HuH-7.5 (cell line): ENCODE results near the gene KIAA1755.

Experiments
- DNase-seq: peaks from one replicate; pipeline ENCODE4 v3.0.0; 2011; ENCODE audit warnings: low spot score

Gene KIAA1755

DNA sequence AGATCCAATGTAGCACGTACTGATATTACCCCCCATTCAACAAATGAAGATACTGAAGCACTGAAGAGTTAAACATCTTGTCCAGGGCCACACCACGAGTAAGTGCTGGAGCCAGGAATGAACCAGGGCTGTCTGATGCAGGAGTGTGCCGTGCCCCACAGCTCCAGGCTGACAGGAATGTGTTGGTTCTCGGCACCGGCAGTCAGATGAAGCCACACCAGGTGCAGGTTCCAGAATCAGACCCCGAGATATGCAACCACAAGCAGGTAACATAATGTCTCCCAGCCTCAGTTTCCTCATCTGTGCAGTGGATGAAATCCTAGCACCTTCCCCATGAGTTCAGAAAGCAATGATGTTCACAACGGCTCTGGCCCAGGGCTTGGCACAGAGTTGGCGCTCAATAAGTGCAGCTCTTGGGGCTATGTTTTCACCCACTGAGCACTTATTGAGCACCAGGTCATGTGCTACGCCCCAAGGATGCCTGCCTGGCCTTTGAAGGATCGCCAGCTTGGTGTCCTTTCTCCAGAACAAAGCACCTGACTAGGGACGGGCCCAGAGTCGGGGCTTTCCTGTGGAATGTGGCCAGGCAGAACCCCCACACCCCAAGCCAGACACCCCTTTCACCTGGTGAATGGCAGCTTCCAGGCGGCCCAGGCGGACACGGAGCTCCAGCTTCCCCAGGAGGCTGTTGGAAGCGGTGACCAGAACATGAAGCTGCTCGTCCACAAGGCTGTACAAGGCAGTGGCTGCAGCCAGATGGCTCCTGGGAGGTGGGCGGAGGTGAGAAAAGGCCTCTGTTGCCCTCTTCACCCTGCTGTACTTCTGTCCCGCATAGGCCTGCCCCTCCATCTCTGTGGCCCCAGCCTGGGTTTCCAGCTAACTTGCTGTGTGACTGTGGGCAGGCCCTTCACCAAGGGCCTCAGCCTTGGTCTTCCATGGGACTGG, 41.3 kb downstream of the KIAA1755 start:
- DNase-seq: no peak

- DNase-seq: no peak
Measured at GRCh38 chr20:38218566-38218885, 42.0 kb downstream of the KIAA1755 start.

GRCh38 chr20:38217791-38218565, 42.6 kb downstream of the KIAA1755 start:
- no peak for DNase-seq

GRCh38 chr20:38216746-38217595, 43.6 kb downstream of the KIAA1755 start:
- no peak for DNase-seq

GRCh38 chr20:38216201-38216600, 44.3 kb downstream of the KIAA1755 start:
- no peak for DNase-seq

DNA sequence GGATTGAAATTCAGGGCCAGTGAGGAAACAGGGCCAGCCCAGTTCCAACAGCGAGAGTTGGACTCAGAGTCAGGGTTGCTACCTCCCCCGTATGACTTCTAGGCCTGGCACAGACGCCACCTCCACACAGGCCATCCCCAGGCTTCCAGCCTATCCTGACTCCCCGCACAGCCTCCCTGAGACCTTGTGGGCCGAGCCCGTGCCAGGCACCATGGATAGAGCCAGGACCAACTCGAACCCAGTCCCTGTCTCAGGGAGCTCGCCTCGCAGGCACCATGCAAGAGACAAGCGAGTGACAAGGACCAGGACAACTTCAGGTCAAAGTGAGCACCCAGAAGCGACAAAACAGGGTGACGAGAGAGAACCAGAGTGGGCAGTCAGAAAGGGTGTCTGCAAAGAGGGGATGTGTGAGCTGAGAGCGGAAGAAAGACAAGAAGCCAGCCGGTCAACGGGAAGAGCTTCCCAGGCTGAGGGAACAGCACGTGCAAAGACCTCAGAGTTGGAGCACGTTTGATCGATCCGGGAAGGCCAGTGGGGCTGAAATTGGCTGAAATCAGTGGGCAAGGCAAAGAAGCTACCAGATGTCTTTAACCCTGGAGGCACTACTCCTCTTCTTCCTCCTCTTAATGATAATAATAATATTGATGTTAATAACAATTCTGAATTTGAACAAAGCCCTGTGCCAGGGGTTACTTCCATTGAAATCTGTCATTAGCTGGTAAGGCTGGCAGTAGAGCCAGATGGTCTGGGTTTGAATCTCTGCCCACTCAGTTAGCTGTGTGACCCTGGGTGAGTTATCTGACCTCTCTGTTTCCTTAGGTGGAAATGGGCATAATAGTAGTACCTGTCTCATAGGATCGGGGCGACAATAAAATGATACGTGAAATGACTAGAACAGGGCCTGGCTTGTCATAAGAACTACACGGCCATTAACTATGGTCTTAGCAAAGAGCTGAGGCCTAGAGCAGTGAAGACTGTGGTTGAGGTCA, 45.0 kb downstream of the KIAA1755 start:
- no peak for DNase-seq

DNA sequence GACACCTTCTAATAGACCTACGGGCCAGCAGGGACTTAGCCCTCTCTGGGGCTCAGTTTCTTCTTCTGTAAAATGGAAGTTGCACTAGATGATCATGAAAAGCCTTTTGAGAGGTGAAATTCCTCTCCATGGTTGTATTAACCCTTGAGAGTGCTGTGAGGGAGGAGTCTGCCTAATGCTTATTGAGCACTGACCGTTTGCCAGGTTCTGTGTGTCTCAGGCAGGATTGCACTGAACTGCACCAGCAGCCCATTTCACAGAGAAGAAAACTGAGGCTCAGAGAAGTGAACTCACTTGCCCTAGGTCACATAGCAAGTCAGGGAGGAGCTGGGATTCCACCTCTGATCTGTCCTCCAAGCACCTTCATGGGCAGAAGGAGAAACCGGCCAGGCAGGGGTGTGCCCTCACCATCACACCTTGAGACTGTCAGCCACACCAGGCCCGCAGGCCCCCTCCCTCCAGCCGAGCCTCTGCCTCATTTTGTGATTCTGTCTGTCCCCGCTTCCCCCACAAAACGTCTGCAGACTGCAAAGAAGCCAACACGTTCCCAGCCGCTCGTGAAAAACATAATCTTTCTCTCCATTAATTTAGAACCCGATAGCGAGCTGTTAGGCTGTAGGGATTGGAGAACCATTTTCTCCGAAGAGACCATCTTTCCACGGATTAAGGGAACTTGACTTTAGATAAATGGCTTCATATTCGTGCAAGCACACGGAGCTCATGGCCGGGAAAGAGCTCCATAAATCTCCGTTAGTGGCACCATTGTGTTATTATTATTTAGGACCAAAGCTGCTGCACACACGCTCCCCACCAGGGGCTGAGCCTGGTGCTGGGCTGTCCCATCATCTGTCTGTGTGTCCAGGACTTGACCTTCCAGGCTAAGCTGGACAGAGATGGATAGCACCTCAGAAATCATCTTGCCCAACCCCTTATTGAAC, 46.0 kb downstream of the KIAA1755 start:
- DNase-seq: no peak

DNA sequence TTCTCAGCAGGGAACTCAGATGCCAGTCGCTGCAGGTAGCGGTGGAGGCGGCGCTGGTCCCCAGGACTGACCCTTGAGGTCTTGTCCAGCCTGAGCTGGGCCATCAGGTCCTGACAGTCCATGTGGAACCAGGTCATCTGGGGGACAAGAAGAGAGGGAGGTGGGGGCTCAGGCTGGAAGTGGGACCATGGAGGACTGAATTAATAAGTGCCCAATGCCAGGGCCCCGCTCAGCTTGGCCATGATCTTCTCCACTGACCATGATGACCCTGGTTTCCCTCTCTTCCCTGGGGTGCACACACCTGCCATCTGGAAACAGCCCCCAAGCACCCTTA, 47.0 kb downstream of the KIAA1755 start:
- no peak for DNase-seq

GRCh38 chr20:38212806-38213606, 47.5 kb downstream of the KIAA1755 start:
- no peak for DNase-seq

DNA sequence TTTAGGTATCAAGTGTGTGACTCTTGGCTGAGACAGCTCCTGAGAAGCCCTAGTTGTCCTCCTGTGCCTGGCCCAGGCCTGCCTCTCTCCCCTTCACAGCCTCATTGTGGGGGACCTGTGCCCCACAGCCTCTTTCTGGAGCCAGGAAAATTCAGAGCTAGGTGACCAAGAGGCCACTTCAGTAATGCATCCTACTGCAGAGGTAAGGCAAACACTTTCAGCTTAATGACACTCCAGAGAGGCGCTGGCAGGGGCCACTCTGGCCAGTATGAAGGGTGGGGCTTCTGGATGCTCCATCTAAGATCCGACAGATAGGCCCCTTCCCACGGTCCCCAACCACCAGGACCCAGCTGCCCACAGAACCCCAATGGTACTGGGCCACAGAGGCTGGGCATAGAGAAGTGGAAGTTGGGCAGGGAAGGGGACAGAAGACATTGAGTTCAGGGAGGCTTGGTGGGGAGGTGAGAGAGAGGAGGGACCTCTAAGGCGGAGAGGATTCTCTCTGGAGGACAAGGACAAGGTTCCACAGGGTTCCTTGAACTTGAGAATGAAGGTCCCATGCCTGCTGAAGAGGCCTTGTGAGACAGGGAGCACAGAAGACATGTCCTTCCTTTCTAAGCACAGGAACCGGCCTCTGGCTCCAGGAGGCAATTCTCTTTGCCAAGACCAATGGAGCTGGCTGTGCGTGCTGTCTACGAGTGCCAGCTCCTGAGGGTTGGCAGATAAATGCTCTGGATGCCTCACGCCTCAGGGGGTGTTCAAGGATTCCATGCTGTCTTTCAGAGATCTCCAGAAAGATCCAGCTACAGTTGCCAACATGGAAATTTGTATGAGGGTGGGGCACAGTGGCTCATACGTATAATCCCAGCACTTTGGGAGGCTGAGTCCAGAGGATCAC, 49.1 kb downstream of the KIAA1755 start:
- DNase-seq: no peak

- DNase-seq: no peak
Measured at GRCh38 chr20:38210741-38211140, 49.8 kb downstream of the KIAA1755 start.

- DNase-seq: no peak
Measured at GRCh38 chr20:38209736-38210405, 50.7 kb downstream of the KIAA1755 start.

GRCh38 chr20:38209054-38209675, 51.4 kb downstream of the KIAA1755 start:
- no peak for DNase-seq

GRCh38 chr20:38208523-38208922, 52.0 kb downstream of the KIAA1755 start:
- no peak for DNase-seq

DNA sequence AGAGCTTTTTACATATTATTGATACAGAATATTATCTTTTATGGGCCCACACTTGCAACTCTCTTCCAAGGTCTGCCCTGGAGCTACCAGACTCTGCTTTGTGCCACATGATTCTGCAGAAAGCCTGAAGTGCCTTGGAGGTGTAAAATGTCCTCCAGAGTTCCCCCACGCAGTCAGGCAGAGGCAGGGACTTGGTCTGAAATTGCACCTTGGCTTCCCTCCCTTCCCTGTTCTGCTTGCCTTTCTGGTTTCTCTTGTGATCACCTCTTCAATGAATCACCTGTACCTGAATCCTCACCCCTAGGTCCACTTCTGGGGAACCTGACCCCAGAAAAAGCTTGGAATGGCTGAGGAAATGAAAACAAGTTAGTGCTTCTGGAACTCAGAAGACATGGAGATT, 52.4 kb downstream of the KIAA1755 start:
- DNase-seq: no peak

GRCh38 chr20:38207621-38208020, 52.9 kb downstream of the KIAA1755 start:
- no peak for DNase-seq

DNA sequence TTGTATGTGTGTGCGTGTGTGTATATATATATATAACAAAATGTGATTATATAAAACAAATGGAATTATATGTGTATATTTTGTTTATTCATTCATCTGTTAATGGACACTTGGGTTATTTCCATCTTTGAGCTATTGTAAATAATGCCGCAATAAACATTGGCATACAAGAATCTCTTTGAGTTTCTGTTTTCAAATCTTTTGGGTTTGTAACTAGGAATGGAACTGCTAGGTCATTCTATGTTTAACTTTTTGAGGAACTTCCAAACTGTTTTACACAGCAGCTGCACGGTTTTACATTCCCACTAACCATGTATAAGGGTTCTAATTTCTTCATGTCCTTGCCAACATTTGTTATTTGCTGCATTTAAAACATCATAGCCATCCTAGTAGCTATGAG, 55.5 kb downstream of the KIAA1755 start:
- DNase-seq: no peak
